Activated CD8-positive, alpha-beta memory T cell treated with anti-CD3 and anti-CD28 coated beads, Interleukin-2, amount 50 U/mL, for 24 hours (primary cell): ENCODE data around the gene KRTAP26-1.

Source experiments
- DNase-seq: peaks from one replicate; pipeline ENCODE4 v3.0.0-alpha.2; 2020; ENCODE audit errors: extremely low read depth

KRTAP26-1 gene, protein sequence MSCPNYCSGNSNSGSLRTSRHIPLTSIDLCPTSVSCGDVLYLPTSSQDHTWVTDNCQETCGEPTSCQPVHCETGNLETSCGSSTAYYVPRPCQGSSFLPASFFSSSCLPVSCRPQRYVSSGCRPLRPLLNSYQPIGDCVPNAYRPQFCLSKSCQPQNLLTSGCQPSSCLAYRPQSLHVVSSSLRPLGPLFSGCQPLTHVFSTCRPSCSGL

DNA sequence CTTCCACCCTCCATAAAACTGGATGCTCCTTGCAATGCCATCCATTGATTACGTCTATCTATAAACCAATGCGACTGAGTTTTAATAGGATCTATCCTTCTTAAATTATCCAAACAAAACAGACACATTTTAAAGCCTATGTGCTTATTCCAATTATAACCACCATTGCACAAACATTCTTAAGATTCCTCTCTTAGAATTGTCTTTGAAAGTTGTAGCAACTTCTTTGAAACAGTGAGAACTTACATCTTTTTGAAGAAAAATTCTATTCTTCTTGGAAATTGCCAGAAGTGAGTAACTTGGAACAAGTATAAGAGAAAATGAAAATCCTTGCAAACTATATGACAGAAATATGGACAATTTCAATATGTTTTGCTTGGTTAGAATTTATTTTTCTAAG is at the start of gene KRTAP26-1:
KRTAP26-1 (minus strand) TSS at position 101 of the 400 bp plus-strand sequence. CDS start 280 bp downstream, outside the sequence.
- DNase-seq, result no peak

GRCh38 chr21:30355906-30356305 is 35.8 kb upstream of the KRTAP26-1 start:
- no peak for DNase-seq

GRCh38 chr21:30354308-30355005 is 34.3 kb upstream of the KRTAP26-1 start:
- no peak for DNase-seq

DNA sequence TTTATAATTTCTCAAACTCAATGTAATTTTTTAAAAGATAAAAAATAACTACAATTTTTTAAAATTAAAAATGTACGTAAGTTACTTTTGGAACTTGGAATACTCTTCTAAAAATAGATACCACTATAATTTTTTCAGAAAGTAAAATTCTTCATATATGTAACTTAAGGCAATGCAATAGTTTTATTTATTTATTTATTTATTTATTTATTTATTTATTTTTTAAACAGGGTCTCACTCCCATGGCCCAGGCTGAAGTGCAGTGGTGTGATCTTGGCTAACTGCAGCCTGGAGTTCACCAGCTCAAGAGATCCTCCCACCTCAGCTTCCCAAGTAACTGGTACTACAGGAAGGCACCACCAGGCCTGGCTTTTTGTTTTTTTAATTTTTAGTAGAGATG is 31.4 kb upstream of the KRTAP26-1 start:
- DNase-seq, result no peak

GRCh38 chr21:30349572-30349971 is 29.5 kb upstream of the KRTAP26-1 start:
- DNase-seq, result no peak

GRCh38 chr21:30348506-30348905 is 28.4 kb upstream of the KRTAP26-1 start, which contains the start of gene KRTAP23-1:
KRTAP23-1 (minus strand) TSS chr21:30348606; CDS start chr21:30348606, 0 bp downstream.
- DNase-seq, result no peak

DNA sequence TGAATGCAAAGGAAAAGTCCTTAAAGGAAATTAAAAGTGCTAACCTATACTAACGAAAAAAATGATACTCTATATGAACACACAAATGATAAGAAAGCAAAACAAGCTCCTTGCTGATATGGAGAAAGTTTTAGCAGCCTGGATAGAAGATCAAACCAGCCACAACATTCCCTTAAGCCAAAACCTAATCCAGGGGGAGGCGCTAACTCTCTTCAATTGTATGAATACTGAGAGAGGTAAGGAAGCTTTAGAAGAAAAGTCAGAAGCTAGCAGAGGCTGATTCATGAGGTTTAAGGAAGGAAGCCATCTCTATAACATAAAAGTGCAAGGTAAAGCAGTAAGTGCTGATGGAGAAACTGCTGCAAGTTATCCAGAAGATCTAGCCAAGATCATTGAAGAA is 24.9 kb upstream of the KRTAP26-1 start:
- DNase-seq, result no peak

- DNase-seq, result peak; percentile 4
Measured at GRCh38 chr21:30340714-30341573, 20.8 kb upstream of the KRTAP26-1 start.

DNA sequence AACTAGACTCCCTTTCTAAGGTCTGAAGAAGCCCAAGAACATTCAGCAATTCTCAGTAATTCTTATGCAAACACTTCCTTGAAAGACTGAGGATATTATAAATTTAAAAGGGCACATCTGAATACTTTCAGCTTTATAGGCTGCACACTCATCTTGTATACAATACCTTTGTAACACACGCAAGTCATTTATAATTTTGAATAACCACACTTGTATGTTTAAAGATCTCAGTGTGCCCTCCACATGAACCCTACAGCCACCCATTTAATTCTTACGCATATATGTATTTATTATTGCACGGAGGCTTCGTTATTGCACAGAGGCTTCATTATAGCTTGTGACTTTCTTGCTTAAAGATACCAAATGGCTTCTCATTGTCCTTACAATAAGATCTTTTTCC is 18.6 kb upstream of the KRTAP26-1 start:
- no peak for DNase-seq

DNA sequence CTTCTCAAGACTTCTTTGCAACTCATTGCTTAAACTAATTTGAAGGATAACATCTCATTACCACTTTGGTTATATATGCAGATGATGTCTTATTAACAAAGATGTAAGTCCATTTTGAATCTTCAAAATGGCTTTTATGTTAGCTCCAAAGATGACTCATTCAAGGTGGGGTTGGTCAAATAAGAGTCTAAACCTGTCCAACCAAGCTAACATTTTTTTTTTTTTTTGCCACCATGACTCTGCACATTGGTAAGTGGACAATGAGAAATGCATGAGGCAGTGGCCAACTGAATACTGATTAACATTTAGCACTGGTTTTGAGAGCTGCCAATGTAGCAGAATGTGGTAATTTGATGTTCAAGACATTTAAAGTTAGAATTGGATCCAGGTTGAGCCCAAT is 17.7 kb upstream of the KRTAP26-1 start:
- DNase-seq, result no peak

- no peak for DNase-seq
Measured at GRCh38 chr21:30337276-30337744, 17.2 kb upstream of the KRTAP26-1 start, which contains the start of gene KRTAP27-1. KRTAP27-1 (minus strand) TSS chr21:30337694; CDS start chr21:30337668, 26 bp downstream.

DNA sequence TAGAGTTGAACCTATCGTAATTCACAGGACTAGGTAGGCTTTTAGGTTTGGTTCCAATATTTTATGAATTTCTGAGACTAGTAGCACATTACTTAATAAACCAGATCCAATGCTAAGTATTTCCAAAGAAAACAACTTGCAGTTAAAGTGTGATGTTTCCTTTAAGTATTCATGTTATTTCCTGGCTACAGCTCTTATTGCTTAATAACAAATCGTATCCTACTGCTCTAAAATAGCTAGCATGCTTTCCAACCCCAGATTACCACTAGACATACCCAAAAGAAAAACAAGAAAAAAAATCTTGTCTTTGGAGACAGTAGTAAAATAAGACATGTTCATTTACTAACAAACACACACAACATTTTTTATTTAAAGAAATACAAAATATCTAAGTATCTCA is 16.5 kb upstream of the KRTAP26-1 start:
- no peak for DNase-seq

DNA sequence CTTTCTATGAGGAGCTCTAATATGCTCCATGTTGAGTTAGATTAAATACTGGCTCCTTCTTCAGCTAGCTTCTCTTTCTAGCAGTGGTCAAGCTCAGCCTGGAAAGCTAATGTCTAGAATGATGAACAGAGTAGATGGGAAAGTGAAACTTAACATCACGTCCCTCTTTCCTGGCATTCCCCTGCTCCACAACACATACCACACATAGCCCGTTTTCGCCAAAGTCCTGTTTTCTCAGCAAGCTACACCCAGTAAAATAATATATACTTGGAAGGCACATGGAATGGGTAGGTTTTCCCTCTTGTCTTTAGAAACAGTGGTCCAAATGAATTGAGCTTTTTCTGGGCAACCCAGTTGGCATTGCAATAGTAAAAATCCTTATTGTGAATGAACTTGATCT is 13.6 kb upstream of the KRTAP26-1 start:
- DNase-seq, result no peak

DNA sequence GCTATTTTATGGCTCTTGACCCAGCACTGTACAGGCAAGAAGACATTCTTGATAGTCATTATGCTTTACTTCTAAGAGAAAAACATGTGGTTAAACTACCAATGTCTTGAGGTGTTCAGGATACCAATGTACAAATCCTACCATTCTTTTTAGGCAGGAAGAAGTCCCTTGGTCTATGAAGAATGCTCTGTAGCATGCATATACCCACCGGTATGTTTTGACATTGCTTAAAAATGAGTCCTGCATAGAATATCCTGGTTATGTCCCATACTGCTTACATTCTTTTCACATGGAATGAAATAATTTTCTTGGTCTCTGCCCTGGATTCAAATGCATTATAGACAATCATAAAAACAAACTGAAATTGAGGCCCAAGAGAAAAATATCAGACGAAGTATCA is 12.6 kb upstream of the KRTAP26-1 start:
- no peak for DNase-seq

DNA sequence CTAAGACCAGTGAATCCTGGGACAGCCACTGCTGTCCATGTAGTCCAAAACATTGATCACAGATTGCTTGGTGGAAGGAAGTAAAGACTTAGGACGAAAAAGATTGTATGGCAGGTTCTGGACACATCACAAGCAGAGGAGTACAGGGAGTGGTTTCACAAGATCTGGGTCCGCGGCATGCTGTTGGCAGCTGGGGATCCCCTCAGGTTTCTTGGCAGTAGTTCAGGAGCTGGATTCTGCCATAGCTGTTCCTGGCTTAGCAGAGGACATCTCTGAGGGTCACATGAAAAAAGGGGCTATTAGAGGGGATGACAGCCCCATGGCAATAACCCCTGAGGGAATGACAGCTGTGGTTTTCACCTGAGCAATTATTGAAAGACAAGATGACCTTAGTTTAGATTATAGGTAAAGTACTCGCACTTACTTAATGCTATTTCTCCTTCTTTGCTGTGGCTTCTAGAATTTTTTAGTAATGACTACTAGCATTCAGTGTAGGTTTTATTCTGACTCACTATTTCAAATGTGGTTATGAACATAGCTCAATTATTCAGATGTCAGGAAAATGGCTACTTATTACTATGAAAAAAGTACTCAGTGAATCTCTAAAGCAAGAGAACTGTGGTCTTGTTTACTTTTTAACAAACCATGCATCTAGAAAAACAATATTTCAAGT is 9.2 kb upstream of the KRTAP26-1 start:
- no peak for DNase-seq

DNA sequence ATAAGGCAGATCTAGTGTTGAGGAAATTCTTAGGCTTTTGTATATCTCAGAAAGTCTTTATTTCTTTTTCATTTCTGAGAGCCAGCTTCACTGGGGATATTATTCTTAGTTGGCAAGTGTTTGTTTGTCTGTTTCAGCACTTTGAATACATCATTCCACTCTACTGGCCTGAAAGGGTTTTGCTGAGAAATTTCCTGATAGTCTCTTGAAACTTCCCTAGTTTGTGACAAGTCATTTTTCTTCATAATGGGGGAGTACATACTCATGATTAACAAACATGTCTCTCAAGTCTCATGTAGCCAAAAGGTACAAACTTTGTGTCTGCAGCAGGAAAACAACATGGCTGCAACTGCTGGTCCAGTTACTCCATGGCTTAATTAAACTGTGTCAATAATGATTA is 6.3 kb upstream of the KRTAP26-1 start:
- DNase-seq, result no peak

- no peak for DNase-seq
Measured at GRCh38 chr21:30315701-30316100, 4.4 kb downstream of the KRTAP26-1 start.

DNA sequence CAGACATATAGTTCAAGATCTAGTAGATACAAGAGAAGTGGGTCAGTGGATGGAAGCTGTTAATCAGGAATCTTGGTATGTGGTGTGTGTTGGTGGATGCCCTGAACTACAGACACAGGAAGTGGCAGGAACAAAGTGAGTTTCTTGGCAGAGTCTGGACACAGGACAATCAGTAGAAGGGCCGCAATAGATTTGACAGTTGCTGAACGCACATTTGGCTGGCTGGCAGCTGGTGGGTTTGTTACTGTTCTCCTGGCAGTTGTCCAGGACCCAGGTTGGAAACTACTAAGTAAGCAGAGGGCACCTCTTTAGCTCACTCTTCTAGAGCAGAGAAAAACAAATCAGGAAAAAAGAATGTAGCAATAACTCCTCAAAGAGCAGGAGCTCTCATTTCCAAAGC is 13.2 kb downstream of the KRTAP26-1 start:
- DNase-seq, result no peak

GRCh38 chr21:30305136-30305535 is 15.0 kb downstream of the KRTAP26-1 start:
- DNase-seq, result no peak

- no peak for DNase-seq
Measured at GRCh38 chr21:30289215-30289614, 30.9 kb downstream of the KRTAP26-1 start, which contains the start of gene KRTAP25-1. KRTAP25-1 (minus strand) TSS chr21:30289514; CDS start chr21:30289490, 24 bp downstream.

DNA sequence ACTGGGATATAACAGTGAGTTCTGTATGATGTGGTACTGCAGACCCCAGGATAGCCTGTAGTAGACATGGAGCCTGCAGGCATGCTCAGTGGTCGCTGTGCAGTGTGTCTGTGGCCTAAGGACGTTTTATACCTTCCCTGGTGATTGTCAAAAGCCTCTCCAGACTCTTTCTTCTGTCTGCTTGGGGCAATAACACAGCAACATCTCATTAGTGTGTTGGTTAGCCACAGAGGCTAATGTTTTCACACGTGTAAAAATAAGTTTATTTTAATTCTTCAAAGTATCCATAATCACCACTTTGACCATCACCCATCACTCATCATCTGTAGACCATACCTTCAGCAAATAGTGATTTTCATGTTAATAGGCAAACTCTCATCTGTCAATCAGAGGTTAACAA is 37.3 kb downstream of the KRTAP26-1 start, which contains the start of gene KRTAP24-1:
KRTAP24-1 (minus strand) TSS at position 101 of the 400 bp plus-strand sequence; CDS start at position 83, 18 bp downstream.
- no peak for DNase-seq
